CD4-positive, alpha-beta T cell treated with Interleukin-17A for 1 hour (primary cell): ENCODE measurements around the gene PVALEF.

ENCODE experiments used
- DNase-seq: peaks from one replicate; pipeline ENCODE4 v3.0.0-alpha.2; 2020

PVALEF gene

DNA sequence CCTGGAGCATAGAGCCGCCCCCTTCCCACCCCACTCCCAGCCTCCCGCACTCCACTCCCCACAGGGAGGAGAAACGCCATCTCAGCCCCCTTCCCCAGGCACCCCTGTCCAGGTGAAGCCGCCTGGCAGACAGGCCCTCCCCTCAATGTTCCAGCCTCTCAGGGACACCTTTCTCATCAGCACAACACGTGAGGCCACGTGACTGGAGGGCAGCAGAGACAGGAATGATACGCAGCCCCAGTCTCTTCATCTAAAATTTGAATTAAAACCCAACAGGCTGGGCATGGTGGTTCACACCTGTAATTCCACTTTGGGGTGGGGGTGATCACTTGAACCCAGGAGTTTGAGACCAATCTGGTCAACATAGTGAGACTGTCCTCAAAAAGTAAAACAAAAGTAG, 20.9 kb downstream of the PVALEF start:
- DNase-seq: no peak

DNA sequence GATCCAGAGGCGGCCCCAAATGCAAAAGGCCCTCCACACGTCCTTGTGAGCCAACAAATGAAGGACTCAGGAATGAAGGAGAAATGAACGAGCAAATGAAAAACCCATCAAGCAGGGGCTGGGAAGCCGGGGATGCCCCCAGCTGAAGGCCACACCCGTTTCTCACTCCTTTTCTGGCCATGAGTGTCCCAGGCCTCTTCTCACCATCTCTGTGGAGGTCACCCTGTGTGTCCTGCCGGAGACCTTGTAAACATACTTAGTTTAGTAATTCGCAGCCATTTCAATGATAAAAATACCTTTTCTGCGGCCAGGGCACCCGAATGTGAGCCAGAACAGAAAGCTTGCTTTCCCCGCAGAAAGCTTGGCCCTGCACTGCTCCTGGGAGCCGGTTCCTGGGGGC, 21.8 kb downstream of the PVALEF start:
- DNase-seq: no peak

DNA sequence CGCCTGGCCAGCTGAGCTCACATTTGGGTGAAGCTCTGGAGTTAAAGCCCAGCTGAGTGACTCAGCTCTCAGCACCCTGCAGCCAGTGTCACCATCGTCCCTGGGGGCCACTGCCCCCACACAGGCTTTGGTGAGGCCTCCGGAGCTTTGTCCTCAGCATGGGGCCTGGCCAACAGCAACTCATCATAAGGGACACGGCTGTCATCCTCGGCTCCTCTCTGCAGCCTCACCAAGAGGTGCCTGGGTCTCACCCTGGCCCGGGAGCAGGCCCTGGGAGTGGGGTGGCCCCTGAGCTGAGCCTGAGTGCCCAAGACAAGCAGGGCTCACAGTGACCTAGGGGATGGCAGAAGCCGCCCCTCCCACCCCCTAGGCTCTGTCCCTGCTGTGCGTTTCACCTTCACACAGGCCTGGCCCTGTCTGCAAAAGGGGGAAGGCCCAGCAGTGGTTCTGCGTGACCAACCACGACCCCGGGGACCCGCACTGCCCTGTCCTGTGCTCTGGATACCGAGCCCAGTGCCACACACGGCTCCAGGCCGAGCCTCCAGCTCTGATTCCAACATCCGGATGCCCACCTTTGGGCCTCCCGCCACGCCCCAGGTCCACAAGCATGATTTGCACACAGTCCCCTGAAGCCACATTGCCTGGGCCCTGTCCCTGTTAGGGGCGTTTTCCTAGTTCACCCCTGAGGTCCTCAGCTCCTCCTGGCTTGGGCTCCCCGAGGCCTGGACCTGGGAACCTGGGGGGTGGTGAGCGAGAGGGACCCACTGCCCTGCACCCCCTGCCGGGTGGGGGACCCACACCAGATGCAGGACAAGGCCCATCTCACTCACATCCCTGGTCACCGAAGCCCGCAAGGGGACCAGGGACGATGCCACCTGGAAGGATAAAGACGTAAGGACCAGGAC, 22.5 kb downstream of the PVALEF start:
- no peak for DNase-seq

DNA sequence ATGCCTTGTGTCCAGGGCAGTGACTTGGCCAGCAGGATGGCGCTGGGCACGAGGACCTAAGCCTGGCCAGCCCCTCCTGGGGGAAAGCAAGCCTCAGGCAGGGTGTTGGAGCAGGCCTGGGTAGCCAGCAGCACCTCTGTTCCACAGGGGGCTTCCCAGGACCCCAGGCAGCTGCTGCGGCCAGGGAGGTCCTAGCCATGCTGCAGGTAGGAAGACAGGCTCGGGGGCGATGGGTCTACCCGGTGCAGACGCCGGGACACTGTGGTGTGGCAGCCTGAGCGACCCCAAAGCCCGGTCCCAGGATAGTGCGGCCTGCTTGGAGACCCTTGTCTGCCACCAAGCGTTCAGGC, 23.2 kb downstream of the PVALEF start:
- no peak for DNase-seq

DNA sequence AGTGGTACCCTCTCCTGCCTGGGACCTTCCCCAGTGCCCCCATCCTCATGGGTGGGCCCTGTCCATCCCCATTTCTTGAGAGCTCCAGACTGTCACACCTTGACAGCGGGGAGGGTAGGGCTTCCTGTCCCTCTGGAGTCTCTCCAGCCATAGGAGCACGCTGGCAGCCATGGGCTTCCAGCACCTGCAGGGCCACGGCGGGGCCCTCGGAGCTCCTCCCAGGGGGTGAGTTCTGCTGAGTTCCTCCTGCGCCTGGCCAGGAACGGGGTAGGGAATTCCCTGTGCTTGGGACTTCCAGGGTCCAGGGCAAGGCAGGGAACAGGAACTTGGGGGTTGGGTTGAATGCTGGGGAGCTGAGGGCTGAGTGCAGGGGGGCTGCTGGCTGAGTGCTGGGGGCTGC, 23.7 kb downstream of the PVALEF start:
- no peak for DNase-seq

DNA sequence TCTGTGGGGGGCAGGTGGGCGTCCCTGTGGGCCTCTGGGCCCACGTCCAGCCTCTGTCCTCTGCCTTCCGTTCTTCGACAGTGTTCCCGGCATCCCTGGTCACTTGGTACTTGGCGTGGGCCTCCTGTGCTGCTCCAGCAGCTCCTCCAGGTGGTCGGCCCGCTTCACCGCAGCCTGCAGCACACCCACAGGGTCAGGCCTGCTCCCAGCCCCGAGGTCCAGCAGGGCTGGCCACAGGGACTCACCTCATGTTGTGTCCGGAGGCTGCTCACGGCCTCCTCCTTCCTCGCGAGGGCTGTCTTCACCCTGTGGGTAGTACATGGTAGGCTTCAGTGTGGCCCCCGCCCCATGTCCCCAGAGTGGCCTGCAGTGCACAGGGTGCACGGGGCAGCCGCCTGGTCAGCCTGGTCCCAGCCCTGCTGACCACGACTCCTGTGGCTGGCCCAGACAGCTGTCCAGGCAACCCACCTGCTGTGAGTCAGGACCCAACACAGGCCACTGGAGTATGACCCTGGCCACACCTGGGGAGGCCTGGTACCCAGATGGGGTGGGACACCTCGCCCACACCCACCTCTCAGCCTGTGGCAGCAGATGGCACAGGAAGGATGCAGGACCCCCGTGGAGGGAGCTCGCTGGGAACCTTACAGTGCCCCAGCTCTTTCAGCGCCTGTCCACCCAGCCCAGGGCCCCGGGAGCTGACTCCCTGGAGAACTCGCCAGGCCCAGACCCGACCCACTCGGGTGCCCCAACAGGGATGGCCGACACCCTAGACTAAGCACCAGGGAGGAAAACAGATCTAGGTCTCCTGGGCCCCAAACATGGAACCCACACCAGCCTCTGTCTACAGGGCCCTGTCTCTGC, 24.6 kb downstream of the PVALEF start:
- no peak for DNase-seq

DNA sequence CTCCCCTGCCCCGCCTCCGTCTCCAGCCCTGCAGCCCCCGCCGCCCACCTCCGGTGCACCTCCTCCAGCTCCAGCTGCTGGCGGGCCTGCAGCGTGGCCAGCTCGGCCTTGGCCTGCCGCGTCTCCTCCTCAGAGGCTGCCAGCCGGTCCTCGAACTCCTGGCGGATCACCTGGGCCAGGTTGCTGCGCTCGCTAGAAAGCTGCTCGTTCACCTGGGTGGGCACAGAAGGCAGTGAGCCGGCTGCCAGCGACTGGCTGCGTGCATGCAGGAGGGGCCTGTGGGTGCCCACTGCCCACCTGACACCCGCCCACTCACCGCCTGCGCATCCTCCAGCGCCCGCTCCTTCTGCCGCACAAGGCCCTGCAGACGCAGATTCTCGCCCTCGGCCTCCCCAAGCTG, 25.3 kb downstream of the PVALEF start:
- no peak for DNase-seq

DNA sequence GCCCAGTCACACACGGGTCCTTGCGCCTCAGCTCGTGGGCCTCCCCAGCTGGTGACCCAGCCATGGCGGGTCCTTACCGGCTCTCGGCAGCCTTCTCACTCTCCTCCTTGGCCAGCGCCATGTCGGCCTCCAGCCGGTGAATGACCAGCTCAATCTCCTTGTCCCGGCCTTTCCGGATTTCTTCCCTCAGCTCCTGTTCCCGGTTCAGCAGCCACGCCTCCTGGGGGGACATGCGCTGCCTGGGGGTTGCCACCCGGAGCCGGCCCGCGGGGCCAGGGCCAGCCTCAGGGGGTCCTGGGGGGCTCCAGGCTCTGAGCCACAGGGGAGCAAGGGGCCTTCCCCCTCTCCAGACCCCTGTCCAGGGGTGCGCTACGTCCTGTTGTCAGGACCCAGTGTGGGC, 25.8 kb downstream of the PVALEF start:
- no peak for DNase-seq

DNA sequence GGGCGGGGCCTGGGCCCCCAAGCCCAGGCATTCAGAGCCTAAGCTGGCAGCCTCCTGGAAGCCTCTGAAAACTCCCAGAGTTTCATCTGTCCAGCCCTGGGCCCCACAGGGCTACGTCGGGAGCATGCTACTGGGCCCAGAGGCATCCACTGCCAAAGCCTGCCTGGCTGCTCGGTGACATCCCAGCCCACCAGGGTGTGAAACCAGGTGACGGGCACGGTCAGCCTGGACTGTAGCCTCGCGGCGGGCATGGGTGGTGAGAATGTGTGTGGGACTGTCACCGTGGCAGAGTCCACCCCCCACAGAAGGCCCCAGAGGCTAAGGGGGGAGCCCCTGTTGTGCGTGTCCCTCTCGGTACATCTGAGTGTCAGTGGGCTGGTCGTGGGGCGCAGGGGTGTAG, 26.3 kb downstream of the PVALEF start:
- no peak for DNase-seq

DNA sequence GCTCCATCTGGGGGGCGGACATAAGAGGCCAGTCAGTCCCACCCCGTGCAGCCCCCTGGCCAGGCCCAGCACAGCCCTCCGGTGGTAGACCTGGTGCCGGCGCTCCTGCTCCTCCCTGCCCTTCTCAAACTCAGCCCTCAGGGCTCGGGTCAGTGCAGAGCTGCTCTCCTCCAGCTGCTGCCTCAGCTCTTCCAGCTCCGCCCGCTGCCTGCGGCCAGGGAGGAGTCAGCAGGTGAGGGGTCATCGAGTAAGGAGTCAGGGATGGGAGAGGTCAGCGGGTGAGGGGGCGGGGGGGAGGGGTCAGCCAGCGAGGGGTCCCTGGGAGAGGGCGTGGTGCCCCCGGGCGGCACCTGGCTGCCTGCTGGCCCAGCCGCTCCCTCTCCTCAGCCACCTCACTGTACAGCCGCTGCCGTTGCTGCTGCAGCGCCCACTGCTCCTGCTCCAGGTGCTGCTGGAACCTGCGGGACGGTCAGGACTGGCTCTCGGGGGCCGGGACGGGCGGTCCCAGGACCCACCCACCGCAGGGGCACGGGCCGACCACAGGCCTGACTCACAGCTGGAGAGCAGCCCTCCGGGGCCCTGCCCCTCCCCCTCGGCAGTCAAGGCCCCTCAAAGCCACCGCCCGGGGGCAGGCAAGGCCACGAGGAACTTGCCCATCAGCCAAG, 27.2 kb downstream of the PVALEF start:
- no peak for DNase-seq

DNA sequence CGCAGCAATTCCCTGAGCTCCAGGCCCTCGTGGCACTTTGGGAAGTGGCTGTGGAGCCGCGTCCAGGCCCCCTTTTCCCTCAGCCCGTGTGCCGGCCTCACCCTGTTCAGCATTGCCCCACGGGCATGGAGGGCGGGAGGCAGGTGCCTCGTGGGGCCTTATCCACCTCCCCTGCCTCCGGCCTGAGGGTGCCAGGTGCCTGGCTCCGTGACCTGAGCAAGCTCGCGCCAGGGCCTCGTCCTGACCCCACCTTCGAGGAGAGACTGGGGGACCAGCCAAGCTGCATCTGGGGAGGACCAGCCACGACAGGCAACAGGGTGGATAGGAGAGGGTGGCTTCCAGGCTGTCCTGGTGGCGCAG, 27.7 kb downstream of the PVALEF start:
- no peak for DNase-seq

DNA sequence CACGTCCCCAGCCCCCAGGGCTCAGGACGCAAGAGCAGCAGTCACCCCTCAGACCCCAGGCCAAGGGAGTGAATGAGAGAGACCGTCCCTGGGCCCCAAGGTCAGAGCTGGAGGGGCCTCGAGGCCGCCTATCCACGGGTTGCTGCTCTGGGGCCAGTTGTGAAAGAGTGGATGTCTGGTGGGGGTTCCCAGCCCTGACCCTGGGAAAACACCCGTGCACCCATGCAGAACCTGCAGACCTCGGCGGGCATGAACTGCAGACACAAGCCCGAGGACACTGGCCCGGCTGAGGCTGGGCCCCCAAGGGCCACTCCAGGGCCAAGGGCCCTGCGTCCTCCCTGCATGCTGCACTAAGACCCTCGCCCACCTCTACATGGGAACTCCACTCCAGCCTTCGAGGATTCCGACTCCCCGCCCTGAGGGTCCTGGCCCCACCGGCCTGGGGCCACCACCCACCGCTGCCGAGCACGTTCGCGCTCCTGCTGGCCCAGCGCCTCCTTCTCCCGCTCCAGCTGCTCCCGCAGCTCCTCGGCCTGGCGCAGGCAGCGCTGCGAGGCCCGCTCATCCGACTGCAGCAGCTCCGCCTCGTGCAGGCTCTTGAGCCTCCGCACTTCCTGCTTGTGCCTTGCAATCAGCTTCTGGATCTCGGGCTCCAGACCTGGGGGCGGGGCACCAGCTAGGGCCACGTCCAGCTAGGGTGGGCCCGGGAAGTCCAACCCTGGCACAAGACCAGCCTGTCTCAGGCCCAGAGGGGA, 28.3 kb downstream of the PVALEF start:
- no peak for DNase-seq

DNA sequence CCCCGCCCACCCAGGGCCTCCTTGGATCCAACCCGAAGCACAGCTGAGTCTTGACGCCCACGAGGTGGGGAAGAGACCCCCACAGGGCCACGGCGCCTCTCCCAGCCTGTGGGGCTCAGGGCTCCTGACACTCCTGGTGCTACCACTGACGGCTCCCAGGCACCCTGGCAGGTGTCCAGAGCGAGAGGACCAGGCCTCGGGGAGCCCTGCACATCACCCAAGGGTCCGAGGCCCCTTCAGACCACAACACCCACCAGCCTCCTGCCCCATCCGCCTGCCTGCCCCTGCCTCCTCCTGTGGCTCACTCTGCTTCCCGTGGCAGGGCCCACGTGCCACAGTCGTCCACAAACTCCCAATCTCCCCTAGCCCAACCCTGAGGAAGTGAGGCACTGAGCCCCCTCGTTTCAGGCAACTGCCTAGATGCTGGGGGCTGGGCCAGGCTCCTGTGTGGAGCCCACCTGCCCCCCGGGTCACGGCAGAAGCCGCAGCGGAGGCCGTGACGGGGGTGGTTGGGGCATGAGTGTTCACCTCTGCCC, 29.0 kb downstream of the PVALEF start:
- no peak for DNase-seq

DNA sequence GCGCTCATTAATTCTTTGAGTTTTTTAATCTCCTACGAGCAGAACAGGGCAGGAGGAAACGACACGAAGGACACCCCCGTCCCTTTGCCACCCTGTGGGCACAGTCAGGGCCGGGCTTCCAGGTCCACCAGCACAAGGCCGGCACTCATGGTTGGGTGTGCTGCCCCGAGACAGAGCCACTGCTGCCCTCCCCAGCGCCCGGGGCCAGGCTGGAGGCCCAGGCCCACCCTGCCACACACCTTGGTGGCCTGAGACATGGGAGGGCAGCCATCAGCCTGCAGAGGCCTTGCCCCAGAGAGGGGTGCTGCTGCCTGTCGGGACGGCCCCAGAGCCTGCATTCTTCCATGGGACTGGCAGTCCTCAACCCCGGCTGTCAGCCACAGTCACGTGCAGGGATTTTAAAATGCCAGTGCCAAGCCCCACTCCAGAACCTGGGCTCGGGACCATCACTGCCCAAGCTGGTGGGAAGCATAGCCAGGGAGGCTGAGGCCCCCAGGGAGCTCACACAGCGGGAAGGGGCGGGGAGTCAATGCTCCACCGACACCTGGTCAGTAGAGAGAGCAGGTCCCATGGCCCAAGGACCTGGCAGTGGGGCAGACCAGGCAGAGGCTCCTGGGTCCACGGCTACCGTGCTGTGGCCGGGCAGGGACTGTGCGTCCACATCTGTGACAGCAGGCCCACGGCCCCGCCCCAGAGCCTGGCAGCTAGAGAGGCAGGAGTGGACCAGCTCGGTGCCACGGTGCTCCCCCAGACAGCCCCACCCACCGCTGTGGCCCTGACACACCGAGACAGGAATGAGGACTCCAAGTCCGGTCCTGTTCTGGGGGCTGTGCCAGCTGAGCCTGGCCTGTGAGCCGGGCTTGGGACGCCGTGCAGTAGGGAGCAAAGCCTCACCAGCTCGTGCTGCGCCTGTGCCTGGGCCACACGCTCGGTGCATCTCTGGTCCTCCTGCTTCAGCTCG, 29.9 kb downstream of the PVALEF start:
- no peak for DNase-seq

DNA sequence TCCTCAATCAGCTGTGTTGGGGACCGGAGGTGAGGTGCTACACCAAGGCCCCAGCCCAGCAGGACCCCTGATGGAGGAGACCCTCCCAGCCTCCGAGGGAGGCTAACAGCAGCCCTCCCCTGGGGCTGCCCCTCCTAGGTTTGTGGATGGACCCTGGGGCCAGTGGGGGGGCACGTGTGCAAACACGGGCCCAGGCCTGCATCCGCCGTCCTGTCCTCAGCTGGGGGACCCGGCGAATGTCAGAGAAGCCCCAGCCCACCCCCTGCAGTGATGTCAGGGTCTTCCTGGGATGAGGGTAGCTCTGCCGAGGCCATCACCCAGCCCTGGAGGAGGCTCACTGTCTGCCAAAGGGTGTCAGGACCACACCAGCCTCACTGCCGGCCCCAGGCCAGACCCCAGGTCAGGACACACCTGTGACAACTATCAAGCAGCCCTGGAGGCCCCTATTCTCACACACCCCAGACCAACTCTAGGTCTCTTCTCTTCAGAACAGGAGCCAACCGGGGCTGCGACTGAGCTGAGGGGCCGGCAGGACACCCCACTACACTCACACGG, 30.7 kb downstream of the PVALEF start:
- no peak for DNase-seq

DNA sequence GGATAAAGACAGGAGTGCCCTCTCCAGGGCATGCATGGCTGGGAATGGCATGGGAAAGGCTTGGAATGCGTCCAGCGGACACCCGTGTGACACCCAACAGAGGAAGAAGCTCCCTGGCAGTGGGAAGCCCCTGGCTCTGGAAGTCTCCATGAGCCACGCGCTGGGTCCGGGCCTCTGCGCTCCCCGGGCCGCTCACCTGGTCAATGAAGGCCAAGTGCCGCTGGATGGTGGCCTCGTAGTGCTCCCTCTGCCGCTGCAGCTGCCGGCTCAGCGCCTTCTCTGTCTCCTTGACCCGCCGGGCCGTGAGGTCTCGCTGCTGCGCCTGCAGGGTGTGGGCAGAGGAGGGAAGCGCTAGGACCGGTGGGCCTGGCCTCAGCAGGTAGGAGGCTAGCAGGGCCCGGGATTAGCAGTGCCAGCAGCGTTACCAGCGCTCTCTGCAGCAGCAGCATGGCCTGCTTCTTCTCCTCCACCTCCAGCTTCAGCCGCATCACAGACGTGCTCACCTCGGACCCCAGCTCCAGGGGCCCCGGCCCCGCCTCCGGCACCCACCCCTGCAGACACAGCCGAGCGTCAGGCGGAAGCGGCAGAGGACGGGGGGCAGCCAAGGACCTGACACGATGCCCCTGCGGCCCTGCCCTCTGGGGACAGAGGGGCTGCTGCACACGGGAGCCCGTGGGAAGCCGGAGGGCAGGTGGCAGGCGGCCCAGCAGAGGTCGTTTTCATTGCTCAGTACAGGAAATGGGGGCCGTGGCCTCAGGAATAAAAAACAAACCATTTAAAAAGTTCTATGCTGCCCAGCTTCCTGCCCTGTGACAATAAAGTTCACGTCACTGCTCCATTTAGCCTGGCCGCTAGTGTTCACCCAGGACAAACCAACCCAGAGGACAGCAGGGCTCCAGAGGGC, 31.4 kb downstream of the PVALEF start:
- DNase-seq: no peak

DNA sequence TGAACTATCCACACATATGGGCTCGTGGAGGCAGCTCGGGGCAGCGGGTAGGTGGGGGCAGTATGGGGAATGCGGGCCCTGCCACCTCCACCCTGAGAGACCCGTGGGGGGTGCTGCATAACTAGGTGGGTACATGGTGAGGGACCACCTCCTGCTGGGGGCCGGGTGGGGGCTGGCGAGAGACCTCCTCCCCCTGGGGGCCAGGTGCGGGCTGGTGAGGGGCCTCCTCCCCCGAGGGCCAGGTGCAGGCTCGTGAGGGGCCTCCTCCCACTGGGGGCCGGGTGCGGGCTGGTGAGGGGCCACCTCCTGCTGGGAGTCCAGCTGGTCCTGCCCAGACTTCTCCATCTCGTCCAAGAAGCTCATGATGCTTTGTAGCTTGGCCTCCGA, 32.1 kb downstream of the PVALEF start:
- no peak for DNase-seq

DNA sequence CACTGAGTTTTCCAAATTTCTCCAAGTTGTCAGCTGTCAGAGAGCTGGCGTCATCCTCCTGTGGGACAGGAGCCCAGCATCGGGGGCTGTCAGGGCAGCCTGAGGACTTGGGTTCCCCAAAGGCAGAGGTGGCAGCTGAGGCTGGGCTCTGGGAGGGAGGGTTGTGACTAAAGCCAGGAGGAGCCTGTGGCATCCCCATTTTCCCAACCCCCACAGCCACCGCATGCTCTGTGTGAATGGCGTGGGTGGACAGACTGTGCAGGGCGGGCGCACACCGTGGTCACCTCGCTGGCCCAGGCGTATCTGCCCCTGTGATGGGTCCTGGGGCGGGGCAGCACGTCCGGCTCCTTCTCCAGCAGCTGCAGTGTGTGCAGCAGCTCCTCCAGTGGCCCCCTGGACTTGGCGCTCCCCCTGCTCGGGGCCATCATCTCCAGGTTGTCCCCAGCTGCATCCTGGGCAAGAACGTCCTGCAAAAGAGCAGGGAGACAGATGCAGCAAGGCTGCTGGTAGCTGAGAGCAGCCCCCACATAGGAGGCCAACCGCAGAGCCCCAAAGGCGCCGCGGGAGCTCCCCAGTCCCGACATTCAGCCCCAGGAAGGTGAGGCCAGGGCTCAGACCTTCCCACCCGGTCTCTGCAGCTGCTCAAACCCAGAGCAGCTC, 32.7 kb downstream of the PVALEF start:
- no peak for DNase-seq

DNA sequence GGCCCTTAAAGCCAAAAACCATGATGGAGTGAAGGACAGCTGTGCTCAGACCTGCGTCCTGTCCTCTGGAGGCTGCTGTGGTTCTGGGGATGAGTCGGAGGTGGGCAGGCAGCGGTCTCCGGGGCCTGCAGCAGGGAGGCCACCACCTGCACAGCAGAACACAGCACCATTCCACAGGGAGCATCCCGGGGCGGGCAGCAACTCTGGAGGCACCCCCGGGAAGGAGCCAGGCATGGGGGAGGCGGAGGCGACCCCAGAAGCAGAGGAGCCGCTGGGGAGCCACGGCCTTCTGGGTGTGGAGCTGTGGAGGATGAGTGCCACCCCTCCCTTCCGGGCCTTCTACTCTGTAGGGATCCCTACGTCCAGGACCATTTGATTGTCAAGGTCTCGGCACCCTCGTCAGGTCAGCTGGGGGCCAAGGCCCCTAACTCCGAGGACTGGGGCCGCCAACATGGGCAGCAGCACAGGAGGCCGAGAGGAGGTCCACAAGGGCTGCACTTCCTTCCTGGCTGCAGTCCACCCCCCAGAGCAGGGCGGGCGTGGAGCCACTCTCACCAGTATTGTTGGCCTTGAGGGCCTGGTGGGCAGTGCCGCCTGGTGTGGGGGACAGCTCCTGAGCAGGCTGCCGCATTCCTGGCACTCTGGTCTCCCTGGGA, 33.6 kb downstream of the PVALEF start:
- no peak for DNase-seq
